ENCODE data around the gene WDFY2. TPM values are rescaled to one million over a fixed set of nuclear protein-coding genes. Genes with fewer than 3 reads are reported as not detected.

Gene WDFY2
- total and polyA plus RNA-seq, 12 donors: 13.2 to 38.6 (median 26.0) TPM

DNA sequence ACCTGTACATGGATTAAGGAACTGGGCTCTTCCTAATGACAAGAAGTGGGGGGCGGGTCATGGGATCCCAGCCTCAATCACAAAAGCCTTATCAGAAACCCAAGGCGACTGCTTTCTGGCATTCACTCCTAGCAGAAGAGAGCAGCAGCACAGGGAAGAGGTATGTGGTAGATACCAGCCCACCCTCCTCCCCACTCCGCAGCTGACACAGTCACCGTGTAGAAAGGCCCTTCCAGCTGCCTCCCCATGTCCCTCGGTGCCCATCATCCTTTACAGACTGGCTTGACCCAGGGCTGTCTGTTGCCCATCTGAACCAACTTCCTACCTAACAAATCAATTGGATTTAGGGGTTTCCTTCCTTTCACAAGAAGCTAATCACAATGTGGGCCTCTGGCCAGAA is 222.8 kb downstream of the WDFY2 start:
- Histone ChIP-seq H3K9me3 (replicated peaks in 1 of 3) (no peaks in the 10 kb centered on the region), H3K27me3 (no peaks in the 10 kb centered on the region), H3K4me1 (replicated peaks in 1 of 2) (peaks cover 13 to 21% of the 10 kb centered on the region in 2 donors), H3K27ac (no peak overlapping the region), H3K4me3 (no peak overlapping the region), H3K36me3 (replicated peaks in 1 of 2) (no peaks in the 10 kb centered on the region)
- TF ChIP-seq CTCF (IDR thresholded peaks at IDR 0.05): no peak
- TF ChIP-seq POLR2A (IDR thresholded peaks at IDR 0.05): no peak
- intact Hi-C loops (cut with DNase I): no loop called here
- no peak for DNase-seq
- WGBS, 4 donors: 66 to 76% (median 71%) methylated on average over 5 of the region's 5 CpGs

- no peak for DNase-seq
- H3K27me3 ChIP-seq: no peaks in the 10 kb centered on the region
- no peak for TF ChIP-seq POLR2A (IDR thresholded peaks at IDR 0.05)
- no peak for TF ChIP-seq CTCF (IDR thresholded peaks at IDR 0.05)
- H3K27ac ChIP-seq: no peak overlapping the region
- peaks cover 5 to 7% of the 10 kb centered on the region in 2 donors for H3K4me1 ChIP-seq (replicated peaks in 1 of 2)
- intact Hi-C loops (cut with DNase I): no loop called here
- H3K4me3 ChIP-seq: no peak overlapping the region
- no peaks in the 10 kb centered on the region for H3K9me3 ChIP-seq (replicated peaks in 1 of 3)
- no peaks in the 10 kb centered on the region for H3K36me3 ChIP-seq (replicated peaks in 1 of 2)
These were observed 224.5 kb downstream of the WDFY2 start for GRCh38 chr13:51808811-51809210.

- Histone ChIP-seq H3K4me3 (no peak overlapping the region), H3K9me3 (replicated peaks in 1 of 3) (no peaks in the 10 kb centered on the region), H3K4me1 (replicated peaks in 1 of 2) (peaks cover 0 to 9% of the 10 kb centered on the region in 2 donors), H3K27me3 (no peaks in the 10 kb centered on the region), H3K36me3 (replicated peaks in 1 of 2) (no peaks in the 10 kb centered on the region), H3K27ac (no peak overlapping the region)
- WGBS, 4 donors: 78 to 89% (median 83%) methylated on average over 7 to 12 of the region's 12 CpGs
- no peak for TF ChIP-seq CTCF (IDR thresholded peaks at IDR 0.05)
- TF ChIP-seq POLR2A (IDR thresholded peaks at IDR 0.05): no peak
- intact Hi-C loops (cut with DNase I): no loop called here
- no peak for DNase-seq
These were observed 226.8 kb downstream of the WDFY2 start for GRCh38 chr13:51811046-51811445.

DNA sequence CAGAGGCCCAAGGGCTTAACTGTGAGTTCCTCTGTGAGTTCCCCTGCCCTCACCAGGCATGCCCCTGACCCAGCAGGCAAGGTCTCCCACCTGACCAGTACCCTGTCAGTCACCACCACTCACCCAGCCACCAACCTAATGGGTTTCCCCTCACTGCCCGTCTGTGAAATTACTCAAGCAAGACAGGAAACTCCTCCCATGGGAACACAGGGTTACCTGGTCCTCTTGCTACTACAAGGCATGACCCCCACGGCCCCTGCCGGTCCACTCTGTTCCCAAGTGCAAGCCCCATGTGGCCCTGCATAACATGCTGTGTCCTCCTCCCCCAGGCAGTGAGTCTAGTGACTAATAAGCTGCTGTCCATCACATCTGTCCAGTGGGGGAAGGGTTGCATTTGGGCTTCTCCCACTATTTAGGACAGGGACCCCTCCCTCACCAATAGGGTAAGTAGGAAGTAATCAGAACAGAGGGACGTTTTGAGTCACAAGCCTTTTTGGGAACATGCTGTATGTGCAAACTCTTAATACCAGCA is 227.7 kb downstream of the WDFY2 start:
- H3K4me1 ChIP-seq (replicated peaks in 1 of 2): peaks cover 0 to 9% of the 10 kb centered on the region in 2 donors
- WGBS, 4 donors: 49 to 61% (median 54%) methylated on average over 4 of the region's 4 CpGs
- no peaks in the 10 kb centered on the region for H3K36me3 ChIP-seq (replicated peaks in 1 of 2)
- H3K4me3 ChIP-seq: no peak overlapping the region
- DNase-seq: no peak
- H3K9me3 ChIP-seq (replicated peaks in 1 of 3): no peaks in the 10 kb centered on the region
- TF ChIP-seq CTCF (IDR thresholded peaks at IDR 0.05): no peak
- TF ChIP-seq POLR2A (IDR thresholded peaks at IDR 0.05): no peak
- H3K27me3 ChIP-seq: no peaks in the 10 kb centered on the region
- intact Hi-C loops (cut with DNase I): no loop called here
- H3K27ac ChIP-seq: no peak overlapping the region
